ENCODE data around the gene CHIT1. TPM values are rescaled to one million over a fixed set of nuclear protein-coding genes. Genes with fewer than 3 reads are reported as not detected.

CHIT1 gene
- total RNA-seq (2022) (not detected in 2 replicates), Bru-seq, nascent RNA (not detected), BruChase-seq, experiment 1, labeled RNA remaining after a 6-hour chase (not detected), BruChase-seq, experiment 2, labeled RNA remaining after a 2-hour chase (not detected)
- long read RNA-seq = 0 reads

GRCh38 chr1:203229471-203230135, at the start of gene CHIT1:
Gene CHIT1, minus strand, starts transcription at chr1:203229673. Its CDS starts 37 bp downstream, at chr1:203229636.
- CTCF ChIA-PET = no interaction called here
- Mint-ChIP-seq H3K27ac (ENCODE audit: unreplicated experiment) (no peak within 1 kb of the TSS), H3K4me3 (ENCODE audit: low read depth, unreplicated experiment) (no peak within 1 kb of the TSS), H3K9me3 (ENCODE audit: low read depth, unreplicated experiment) (no peaks in the 10 kb centered on the region), H3K36me3 (ENCODE audit: insufficient read depth, unreplicated experiment) (no peaks in the 10 kb centered on the region), H3K27me3 (ENCODE audit: unreplicated experiment) (peaks cover 100% of the 10 kb centered on the region), H3K4me1 (ENCODE audit: low read depth, unreplicated experiment) (no peaks in the 10 kb centered on the region)
- DNase-seq = no peak
- no TSS peak for BruUV-seq (replicated peaks)
- intact Hi-C loops (cut with micrococcal nuclease; ENCODE audit: unreplicated experiment) = no loop called here
- TF ChIP-seq CTCF (IDR thresholded peaks at IDR 0.05; ENCODE audit: unreplicated experiment) = no peak

GRCh38 chr1:203278885-203279406, 49.5 kb upstream of the CHIT1 start:
- intact Hi-C loops (cut with micrococcal nuclease; ENCODE audit: unreplicated experiment) = no loop called here
- Mint-ChIP-seq H3K4me1 (ENCODE audit: low read depth, unreplicated experiment) (no peaks in the 10 kb centered on the region), H3K9me3 (ENCODE audit: low read depth, unreplicated experiment) (no peaks in the 10 kb centered on the region), H3K36me3 (ENCODE audit: insufficient read depth, unreplicated experiment) (no peaks in the 10 kb centered on the region), H3K27me3 (ENCODE audit: unreplicated experiment) (peaks cover 72% of the 10 kb centered on the region), H3K27ac (ENCODE audit: unreplicated experiment) (no peak overlapping the region), H3K4me3 (ENCODE audit: low read depth, unreplicated experiment) (no peak overlapping the region)
- TF ChIP-seq CTCF (IDR thresholded peaks at IDR 0.05; ENCODE audit: unreplicated experiment) = no peak
- no TSS peak for BruUV-seq (replicated peaks)
- DNase-seq = no peak
- CTCF ChIA-PET = no interaction called here

- BruUV-seq (replicated peaks) = no TSS peak
- H3K27me3 Mint-ChIP-seq (ENCODE audit: unreplicated experiment) = peaks cover 72% of the 10 kb centered on the region
- H3K9me3 Mint-ChIP-seq (ENCODE audit: low read depth, unreplicated experiment) = no peaks in the 10 kb centered on the region
- CTCF ChIA-PET = interaction anchor here (0.6 to 1.2 kb wide), 2 partner anchors 11 to 19 kb away, joined by 3 read pairs; no protein-coding TSS in a partner anchor
- H3K4me3 Mint-ChIP-seq (ENCODE audit: low read depth, unreplicated experiment) = no peak overlapping the region
- no peak overlapping the region for H3K27ac Mint-ChIP-seq (ENCODE audit: unreplicated experiment)
- no peak for DNase-seq
- H3K36me3 Mint-ChIP-seq (ENCODE audit: insufficient read depth, unreplicated experiment) = no peaks in the 10 kb centered on the region
- no peaks in the 10 kb centered on the region for H3K4me1 Mint-ChIP-seq (ENCODE audit: low read depth, unreplicated experiment)
- no peak for TF ChIP-seq CTCF (IDR thresholded peaks at IDR 0.05; ENCODE audit: unreplicated experiment)
- intact Hi-C loops (cut with micrococcal nuclease; ENCODE audit: unreplicated experiment) = no loop called here
Measured at GRCh38 chr1:203278082-203278884, 48.8 kb upstream of the CHIT1 start.

- CTCF ChIA-PET = interaction anchor here (0.6 to 1.3 kb wide), 5 partner anchors 10 to 58 kb away, joined by 3 to 5 read pairs (median 3); no protein-coding TSS in a partner anchor
- H3K4me1 Mint-ChIP-seq (ENCODE audit: low read depth, unreplicated experiment) = no peaks in the 10 kb centered on the region
- no peaks in the 10 kb centered on the region for H3K9me3 Mint-ChIP-seq (ENCODE audit: low read depth, unreplicated experiment)
- no peak for TF ChIP-seq CTCF (IDR thresholded peaks at IDR 0.05; ENCODE audit: unreplicated experiment)
- BruUV-seq (replicated peaks) = no TSS peak
- no peak overlapping the region for H3K4me3 Mint-ChIP-seq (ENCODE audit: low read depth, unreplicated experiment)
- DNase-seq = no peak
- no peaks in the 10 kb centered on the region for H3K36me3 Mint-ChIP-seq (ENCODE audit: insufficient read depth, unreplicated experiment)
- H3K27ac Mint-ChIP-seq (ENCODE audit: unreplicated experiment) = no peak overlapping the region
- peaks cover 61% of the 10 kb centered on the region for H3K27me3 Mint-ChIP-seq (ENCODE audit: unreplicated experiment)
- intact Hi-C loops (cut with micrococcal nuclease; ENCODE audit: unreplicated experiment) = no loop called here
Measured at GRCh38 chr1:203276916-203277545, 47.6 kb upstream of the CHIT1 start.
